Lower lobe of right lung (tissue), 2 donors: ENCODE data around the gene ACTG1. TPM values are rescaled to one million over a fixed set of nuclear protein-coding genes. Genes with fewer than 3 reads are reported as not detected.

ENCODE experiments used
- ATAC-seq, 2 donors: fragments of 200-7000 bp; cut with Tn5 transposase; one replicate each; pipeline ENCODE4 v1.9.1; 2020 to 2022; ENCODE audit warnings: mild to moderate bottlenecking in 2 of 2, moderate library complexity in 2 of 2
- DNase-seq: peaks from one replicate; pipeline ENCODE4 v3.0.0-alpha.2; 2020
- H3K27ac ChIP-seq: fragments of 200-600 bp; one replicate; pipeline ENCODE4 v1.8.0; 2022
- H3K27me3 ChIP-seq: fragments of 200-600 bp; one replicate; pipeline ENCODE4 v1.8.0; 2022; ENCODE audit warnings: low read depth
- H3K36me3 ChIP-seq: fragments of 200-600 bp; one replicate; pipeline ENCODE4 v1.8.0; 2022; ENCODE audit warnings: mild to moderate bottlenecking
- H3K4me1 ChIP-seq: fragments of 200-600 bp; one replicate; pipeline ENCODE4 v1.8.0; 2022
- H3K4me3 ChIP-seq: fragments of 200-600 bp; one replicate; pipeline ENCODE4 v1.8.0; 2022; ENCODE audit warnings: mild to moderate bottlenecking
- H3K9me3 ChIP-seq: fragments of 200-600 bp; one replicate; pipeline ENCODE4 v1.8.0; 2022
- CTCF ChIP-seq: fragments of 200-600 bp; IDR thresholded peaks from one replicate; pipeline ENCODE4 v1.8.0; 2022; ENCODE audit warnings: antibody characterized with exemption, mild to moderate bottlenecking
- intact Hi-C: fragments of 100-400 bp; cut with DNase I; formaldehyde crosslinking; loops from one replicate; pipeline ENCODE4 v1.11.0; 2022
- total RNA-seq: library from RNA; stranded (reverse); fragmentation: NEBNext Ultra II Directional; extraction: Animal tissue kit (Norgen Biotek cat#: 25700); gene quantifications from one replicate; pipeline ENCODE4 v1.2.1, GENCODE V29; 2021
- donor health status: DM: no; HTN: yes; CAD: no; lungs with severe emphysema.

Gene ACTG1
- total RNA-seq, 1 donor from 2014 or later, result 1,821 TPM

- Histone ChIP-seq H3K27ac (no peak overlapping the region), H3K9me3 (no peaks in the 10 kb centered on the region), H3K27me3 (peaks cover 40% of the 10 kb centered on the region), H3K36me3 (no peaks in the 10 kb centered on the region), H3K4me3 (no peak overlapping the region), H3K4me1 (peaks cover 9% of the 10 kb centered on the region)
- no peak for ATAC-seq
- TF ChIP-seq CTCF, result no peak
- intact Hi-C loops, result no loop called here
- no peak for DNase-seq
These were observed 16.8 kb upstream of the ACTG1 start for GRCh38 chr17:81529437-81529803.

- Histone ChIP-seq H3K4me1 (peaks cover 9% of the 10 kb centered on the region), H3K27ac (no peak overlapping the region), H3K36me3 (no peaks in the 10 kb centered on the region), H3K27me3 (peaks cover 40% of the 10 kb centered on the region), H3K4me3 (no peak overlapping the region), H3K9me3 (no peaks in the 10 kb centered on the region)
- TF ChIP-seq CTCF, result no peak
- ATAC-seq (no peak), DNase-seq (no peak)
- intact Hi-C loops, result no loop called here
These were observed 16.2 kb upstream of the ACTG1 start for GRCh38 chr17:81528651-81529436.

- Histone ChIP-seq H3K27ac (no peak overlapping the region), H3K4me3 (peak overlapping the region; percentile 25), H3K4me1 (peaks cover 9% of the 10 kb centered on the region), H3K36me3 (no peaks in the 10 kb centered on the region), H3K27me3 (peaks cover 44% of the 10 kb centered on the region), H3K9me3 (no peaks in the 10 kb centered on the region)
- no peak for TF ChIP-seq CTCF
- ATAC-seq (no peak), DNase-seq (no peak)
- intact Hi-C loops, result no loop called here
These were observed 15.7 kb upstream of the ACTG1 start for GRCh38 chr17:81528384-81528650.

GRCh38 chr17:81527591-81528383, 15.2 kb upstream of the ACTG1 start, which contains the start of gene FSCN2:
Gene FSCN2 (plus strand): TSS chr17:81528377. CDS start chr17:81528532, 155 bp downstream.
- Histone ChIP-seq H3K36me3 (no peaks in the 10 kb centered on the region), H3K27ac (no peak within 1 kb of the TSS), H3K4me3 (peak within 1 kb of the TSS; percentile 25), H3K27me3 (peaks cover 49% of the 10 kb centered on the region), H3K4me1 (peaks cover 9% of the 10 kb centered on the region), H3K9me3 (no peaks in the 10 kb centered on the region)
- ATAC-seq (peak; percentile 71 to 87), DNase-seq (peak; percentile 59)
- intact Hi-C loops, result no loop called here
- no peak for TF ChIP-seq CTCF

- TF ChIP-seq CTCF, result no peak
- peak in 1 of 2 donors; percentile 3 for ATAC-seq
- peaks cover 55% of the 10 kb centered on the region for H3K27me3 ChIP-seq
- no peak overlapping the region for H3K4me3 ChIP-seq
- H3K27ac ChIP-seq, result no peak overlapping the region
- H3K4me1 ChIP-seq, result peaks cover 9% of the 10 kb centered on the region
- H3K9me3 ChIP-seq, result no peaks in the 10 kb centered on the region
- intact Hi-C loops, result no loop called here
- H3K36me3 ChIP-seq, result no peaks in the 10 kb centered on the region
- DNase-seq, result no peak
These were observed 14.3 kb upstream of the ACTG1 start for GRCh38 chr17:81526662-81527571.
